Gastroesophageal sphincter (tissue), 4 donors: ENCODE results near the gene FOXJ1. TPM values are rescaled to one million over a fixed set of nuclear protein-coding genes. Genes with fewer than 3 reads are reported as not detected.

ENCODE experiments used
- ATAC-seq: fragments of 150-250 bp; one replicate; pipeline ENCODE4 v1.9.1; 2016; ENCODE audit warnings: mild to moderate bottlenecking, moderate library complexity
- H3K27ac ChIP-seq, 4 donors: fragments of 200-600 bp; sonication (generic) in 3 of 4; 1 replicate in 3 of 4; 2 replicates in 1 of 4; pipeline ENCODE4 v1.5.1; 2016 to 2019
- H3K27me3 ChIP-seq: fragments of 200-600 bp; sonication (generic); one replicate; pipeline ENCODE4 v1.5.1; 2019
- H3K36me3 ChIP-seq, 2 donors: fragments of 200-600 bp; sonication (generic); one replicate each; pipeline ENCODE4 v1.5.1; 2019; ENCODE audit warnings: control low read depth in 1 of 2
- H3K4me1 ChIP-seq, 3 donors: fragments of 200-600 bp; sonication (generic); 1 replicate in 2 of 3; 2 replicates in 1 of 3; pipeline ENCODE4 v1.5.1; 2016 to 2019; ENCODE audit warnings: control low read depth in 2 of 3
- H3K4me3 ChIP-seq, 2 donors: fragments of 200-600 bp; sonication (generic); one replicate each; pipeline ENCODE4 v1.5.1; 2019; ENCODE audit warnings: mild to moderate bottlenecking in 1 of 2, moderate library complexity in 1 of 2
- H3K9me3 ChIP-seq, 3 donors: fragments of 200-600 bp; sonication (generic); one replicate each; pipeline ENCODE4 v1.5.1; 2017 to 2019; ENCODE audit warnings: control low read depth in 2 of 3
- CTCF ChIP-seq, 4 experiments: fragments of 200-600 bp in 2 of 4; fragments of 450-650 bp in 2 of 4; sonication (generic) in 1 of 4; IDR thresholded peaks; one replicate each; pipeline ENCODE4 v1.5.1; 2017 to 2019; ENCODE audit warnings: antibody characterized with exemption in 4 of 4, mild to moderate bottlenecking in 2 of 4, moderate library complexity in 2 of 4
- EP300 ChIP-seq: sonication (generic); formaldehyde crosslinking; IDR thresholded peaks from one replicate; pipeline ENCODE4 v1.6.1; 2017; ENCODE audit warnings: antibody characterized with exemption, mild to moderate bottlenecking
- POLR2A ChIP-seq, 2 donors: fragments of 450-650 bp; IDR thresholded peaks; one replicate each; pipeline ENCODE4 v1.6.1; 2017; ENCODE audit warnings: antibody characterized with exemption in 2 of 2, mild to moderate bottlenecking in 2 of 2, moderate library complexity in 1 of 2
- POLR2AphosphoS5 ChIP-seq: sonication (generic); formaldehyde crosslinking; IDR thresholded peaks from one replicate; pipeline ENCODE4 v1.6.1; 2017; ENCODE audit warnings: antibody characterized with exemption
- WGBS, 2 donors: methylation state at CpG; one replicate each; pipeline ENCODE4 v1.1.5; 2018; ENCODE audit warnings: low coverage in 1 of 2; 5-methylcytosine and 5-hydroxymethylcytosine counted together
- total RNA-seq, 4 donors: library from RNA; depleted of rRNA; stranded (reverse); fragments of >200 nt; gene quantifications; one replicate each; pipeline ENCODE4 v1.1.0, GENCODE V29; 2016

Gene FOXJ1
- total RNA-seq, 4 donors from 2014 or later: not detected

GRCh38 chr17:76138234-76138895, 2.7 kb downstream of the FOXJ1 start:
- 20 to 60% methylated on average over 1 to 2 of the region's 23 CpGs for WGBS, 2 donors
- peaks cover 0 to 39% (median 22%) of the 10 kb centered on the region in 3 donors for H3K4me1 ChIP-seq
- no peak for ATAC-seq

DNA sequence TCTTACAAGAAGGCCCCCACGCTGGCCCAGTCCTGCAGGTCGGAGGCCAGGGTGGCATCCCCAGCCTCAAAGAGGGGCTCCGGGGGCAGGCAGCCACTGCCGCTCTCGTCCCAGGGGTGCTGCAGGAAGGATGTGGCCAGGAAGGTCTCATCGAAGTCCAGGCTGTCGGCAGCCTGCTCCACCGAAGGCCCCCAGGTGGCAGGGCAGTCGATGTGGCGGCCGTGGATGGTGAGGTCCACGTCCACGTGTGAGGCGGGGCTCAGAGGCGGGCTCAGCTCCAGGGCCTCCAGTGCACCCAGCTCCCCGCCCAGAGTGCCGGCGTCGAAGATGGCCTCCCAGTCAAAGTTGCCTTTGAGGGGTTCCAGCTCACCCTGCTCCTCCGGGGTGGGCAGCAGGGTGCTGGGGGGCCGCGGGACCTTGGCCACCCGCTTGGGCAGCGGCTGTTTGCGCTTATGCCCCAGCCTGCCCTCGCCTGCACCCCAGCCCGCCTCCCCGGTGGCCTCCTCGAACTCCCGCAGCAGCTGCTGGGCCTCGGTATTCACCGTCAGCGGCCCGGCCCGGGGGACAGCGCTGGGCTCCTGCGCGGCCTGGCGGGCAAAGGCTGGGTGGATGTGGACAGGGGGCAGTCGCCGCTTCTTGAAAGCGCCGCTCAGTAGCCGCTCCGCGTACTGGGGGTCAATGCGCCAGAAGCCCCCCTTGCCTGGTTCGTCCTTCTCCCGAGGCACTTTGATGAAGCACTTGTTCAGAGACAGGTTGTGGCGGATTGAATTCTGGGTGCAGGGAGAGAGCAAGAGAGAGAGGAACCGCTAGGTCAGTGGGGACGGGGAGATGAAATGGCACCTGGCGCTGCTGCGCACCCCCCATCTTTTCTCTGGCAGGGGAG, 3.5 kb downstream of the FOXJ1 start:
- peaks cover 0 to 39% (median 22%) of the 10 kb centered on the region in 3 donors for H3K4me1 ChIP-seq
- no peak overlapping the region for H3K4me3 ChIP-seq
- H3K36me3 ChIP-seq: no peaks in the 10 kb centered on the region
- TF ChIP-seq EP300 (no peak), POLR2A (IDR thresholded peaks at IDR 0.05) (no peak), CTCF (IDR thresholded peaks at IDR 0.05) (no peak), POLR2AphosphoS5 (no peak)
- WGBS, 2 donors: 27 to 31% methylated on average over 2 to 8 of the region's 54 CpGs
- peaks cover 86% of the 10 kb centered on the region for H3K27me3 ChIP-seq
- no peak for ATAC-seq
- no peaks in the 10 kb centered on the region for H3K9me3 ChIP-seq
- no peak overlapping the region for H3K27ac ChIP-seq

More at GRCh38 chr17:76138234-76138895, 2.7 kb downstream of the FOXJ1 start:
- Histone ChIP-seq H3K36me3 (no peaks in the 10 kb centered on the region), H3K27ac (no peak overlapping the region), H3K27me3 (peaks cover 78% of the 10 kb centered on the region), H3K4me3 (no peak overlapping the region), H3K9me3 (no peaks in the 10 kb centered on the region)
- TF ChIP-seq POLR2A (IDR thresholded peaks at IDR 0.05) (no peak), CTCF (IDR thresholded peaks at IDR 0.05) (no peak), EP300 (no peak), POLR2AphosphoS5 (no peak)

DNA sequence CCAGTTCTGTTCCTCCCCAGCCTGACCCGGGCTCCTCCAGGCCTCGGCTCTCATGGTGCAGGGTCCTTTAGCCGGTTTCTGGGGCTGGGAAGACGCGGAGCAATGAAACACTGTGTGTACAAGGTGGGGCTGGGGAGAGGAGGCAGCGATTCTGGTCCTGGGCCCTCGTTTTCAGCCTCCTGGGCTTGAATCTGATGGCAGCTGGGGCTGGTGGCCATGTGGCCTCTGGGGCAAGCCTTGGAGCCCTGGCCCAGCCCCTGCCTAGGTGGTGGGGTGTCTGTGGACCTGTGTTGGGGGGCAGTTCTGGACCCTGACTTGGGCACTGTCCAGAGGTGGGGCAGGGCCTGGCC, 4.1 kb downstream of the FOXJ1 start:
- peaks cover 0 to 38% (median 22%) of the 10 kb centered on the region in 3 donors for H3K4me1 ChIP-seq
- H3K4me3 ChIP-seq: no peak overlapping the region
- H3K27me3 ChIP-seq: peaks cover 92% of the 10 kb centered on the region
- H3K36me3 ChIP-seq: no peaks in the 10 kb centered on the region
- WGBS, 2 donors: no CpG with 5 or more reads among the region's 7 CpGs
- no peaks in the 10 kb centered on the region for H3K9me3 ChIP-seq
- no peak overlapping the region for H3K27ac ChIP-seq
- TF ChIP-seq POLR2A (IDR thresholded peaks at IDR 0.05) (no peak), POLR2AphosphoS5 (no peak), EP300 (no peak), CTCF (IDR thresholded peaks at IDR 0.05) (no peak)
- no peak for ATAC-seq

- no peak for ATAC-seq
- Histone ChIP-seq H3K4me1 (peaks cover 0 to 33% (median 18%) of the 10 kb centered on the region in 3 donors), H3K36me3 (no peaks in the 10 kb centered on the region), H3K9me3 (no peaks in the 10 kb centered on the region), H3K27ac (no peak overlapping the region), H3K4me3 (no peak overlapping the region), H3K27me3 (peaks cover 98% of the 10 kb centered on the region)
- WGBS, 2 donors: 67% methylated on average over 10 of the region's 16 CpGs; no CpG with 5 or more reads in 1 of the 2 donors
- TF ChIP-seq POLR2A (IDR thresholded peaks at IDR 0.05) (no peak), CTCF (IDR thresholded peaks at IDR 0.05) (no peak), EP300 (no peak), POLR2AphosphoS5 (no peak)
Observed at GRCh38 chr17:76136276-76137000, 4.6 kb downstream of the FOXJ1 start.
